GM12865 (cell line): ENCODE data around the gene CA9.
A peak's percentile ranks its signal among the peaks of the same experiment; 100 is the strongest.

Source experiments
- DNase-seq: peaks from one replicate; pipeline ENCODE4 v3.0.0; 2010; ENCODE audit warnings: low read depth
- H3K4me3 ChIP-seq: 2 replicates; pipeline ENCODE4 v1.5.1; 2011; ENCODE audit warnings: mild to moderate bottlenecking, low read depth, low read length, control low read depth
- TF ChIP-seq, protein P1 (sequence below): IDR thresholded peaks from 2 replicates; pipeline ENCODE4 v1.5.1; 2011; ENCODE audit warnings: low read length, control low read depth, low read depth, inconsistent platforms; ENCODE audit not compliant: insufficient read depth; ENCODE audit errors: missing control alignments

CA9 gene

DNA sequence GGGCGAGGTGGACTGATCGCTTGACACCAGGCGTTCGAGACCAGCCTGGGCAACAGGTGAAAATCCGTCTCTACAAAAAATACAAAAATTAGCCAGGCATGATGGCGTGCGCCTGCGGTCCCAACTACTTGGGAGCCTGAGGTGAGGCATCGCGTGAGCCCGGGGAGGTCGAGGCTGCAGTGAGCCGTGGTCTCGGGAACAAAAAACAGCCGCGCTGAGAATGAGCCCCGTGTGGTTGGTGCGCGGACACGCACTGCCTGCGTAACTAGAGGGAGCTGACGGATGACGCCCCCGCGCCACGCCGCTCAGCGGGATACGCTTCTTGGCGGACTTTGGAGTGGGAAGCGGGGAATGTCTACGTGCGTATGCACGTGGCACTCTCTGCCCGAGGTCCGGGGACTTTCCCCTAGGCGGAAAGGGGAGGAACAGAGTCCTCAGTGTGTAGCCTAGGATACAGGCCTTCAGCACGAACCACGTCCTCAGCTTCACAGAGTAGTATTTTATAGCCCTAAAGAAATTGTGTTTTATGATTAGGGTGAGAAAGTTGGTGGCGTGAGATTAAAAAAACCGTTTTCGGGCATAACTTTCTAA, 16.1 kb upstream of the CA9 start, which contains the start of gene RMRP:
Gene RMRP (minus strand): TSS at position 474 of the 591 bp plus-strand sequence.
- H3K4me3 ChIP-seq = peak within 1 kb of the TSS; percentile 89
- TF ChIP-seq, protein P1, sequence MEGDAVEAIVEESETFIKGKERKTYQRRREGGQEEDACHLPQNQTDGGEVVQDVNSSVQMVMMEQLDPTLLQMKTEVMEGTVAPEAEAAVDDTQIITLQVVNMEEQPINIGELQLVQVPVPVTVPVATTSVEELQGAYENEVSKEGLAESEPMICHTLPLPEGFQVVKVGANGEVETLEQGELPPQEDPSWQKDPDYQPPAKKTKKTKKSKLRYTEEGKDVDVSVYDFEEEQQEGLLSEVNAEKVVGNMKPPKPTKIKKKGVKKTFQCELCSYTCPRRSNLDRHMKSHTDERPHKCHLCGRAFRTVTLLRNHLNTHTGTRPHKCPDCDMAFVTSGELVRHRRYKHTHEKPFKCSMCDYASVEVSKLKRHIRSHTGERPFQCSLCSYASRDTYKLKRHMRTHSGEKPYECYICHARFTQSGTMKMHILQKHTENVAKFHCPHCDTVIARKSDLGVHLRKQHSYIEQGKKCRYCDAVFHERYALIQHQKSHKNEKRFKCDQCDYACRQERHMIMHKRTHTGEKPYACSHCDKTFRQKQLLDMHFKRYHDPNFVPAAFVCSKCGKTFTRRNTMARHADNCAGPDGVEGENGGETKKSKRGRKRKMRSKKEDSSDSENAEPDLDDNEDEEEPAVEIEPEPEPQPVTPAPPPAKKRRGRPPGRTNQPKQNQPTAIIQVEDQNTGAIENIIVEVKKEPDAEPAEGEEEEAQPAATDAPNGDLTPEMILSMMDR = peak; percentile 15

DNA sequence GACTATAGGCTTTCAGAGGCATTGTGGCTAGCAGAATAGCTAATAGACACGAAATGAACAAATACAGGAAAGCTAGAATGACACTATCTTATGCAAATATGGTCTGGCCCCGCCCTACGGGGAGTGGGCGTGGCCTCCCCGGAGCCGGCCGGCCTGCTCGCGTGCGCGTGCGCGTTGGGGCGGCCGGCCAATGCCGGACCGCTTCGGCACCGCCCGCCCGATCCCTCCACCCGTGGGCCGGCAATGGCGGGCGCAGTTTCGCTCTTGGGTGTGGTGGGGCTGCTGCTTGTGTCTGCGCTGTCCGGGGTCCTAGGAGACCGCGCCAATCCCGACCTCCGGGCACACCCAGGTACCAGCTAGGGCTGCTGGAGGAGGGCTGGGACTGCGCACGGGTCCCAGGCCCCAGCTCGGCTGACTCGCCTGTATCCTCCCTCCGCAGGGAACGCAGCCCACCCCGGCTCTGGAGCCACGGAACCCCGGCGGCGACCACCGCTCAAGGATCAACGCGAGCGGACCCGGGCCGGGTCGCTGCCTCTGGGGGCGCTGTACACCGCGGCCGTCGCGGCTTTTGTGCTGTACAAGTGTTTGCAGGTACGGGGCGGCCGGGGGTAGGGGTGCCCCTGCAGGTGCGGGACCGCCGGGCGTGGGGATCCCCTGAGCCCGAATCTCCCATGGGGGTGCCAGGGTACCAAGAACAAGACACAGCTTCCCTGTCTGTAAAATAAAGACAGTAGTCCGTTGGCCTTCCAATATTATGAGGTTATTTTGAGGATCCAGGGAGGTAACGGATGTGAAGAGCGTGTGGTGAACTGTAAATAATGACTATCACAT, 15.4 kb upstream of the CA9 start, which contains the start of gene CCDC107:
Gene CCDC107 (plus strand): TSS at position 156 of the 831 bp plus-strand sequence. CDS start 88 bp downstream, at position 244.
- peak within 1 kb of the TSS; percentile 89 for H3K4me3 ChIP-seq
- DNase-seq = peak; percentile 93
- TF ChIP-seq, protein P1 = peak; percentile 80

More for the DNA sequence above, 16.1 kb upstream of the CA9 start, which contains the start of gene RMRP:
- DNase-seq = peak; percentile 99

DNA sequence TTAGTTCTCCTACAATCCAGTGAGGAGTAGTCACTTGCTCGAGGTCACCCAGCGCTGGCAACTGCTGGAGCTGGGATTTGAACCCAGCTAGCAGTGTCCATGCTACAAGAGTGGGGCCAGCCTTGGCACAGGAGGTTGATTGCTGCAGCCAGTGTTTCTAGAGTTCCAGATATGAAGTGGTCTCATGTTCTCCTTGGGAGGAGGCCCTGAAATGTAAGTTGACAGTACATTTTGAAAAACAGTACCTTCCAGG, 14.8 kb upstream of the CA9 start:
- TF ChIP-seq, protein P1 = no peak
- peak overlapping the region; percentile 89 for H3K4me3 ChIP-seq
- DNase-seq = peak; percentile 46

DNA sequence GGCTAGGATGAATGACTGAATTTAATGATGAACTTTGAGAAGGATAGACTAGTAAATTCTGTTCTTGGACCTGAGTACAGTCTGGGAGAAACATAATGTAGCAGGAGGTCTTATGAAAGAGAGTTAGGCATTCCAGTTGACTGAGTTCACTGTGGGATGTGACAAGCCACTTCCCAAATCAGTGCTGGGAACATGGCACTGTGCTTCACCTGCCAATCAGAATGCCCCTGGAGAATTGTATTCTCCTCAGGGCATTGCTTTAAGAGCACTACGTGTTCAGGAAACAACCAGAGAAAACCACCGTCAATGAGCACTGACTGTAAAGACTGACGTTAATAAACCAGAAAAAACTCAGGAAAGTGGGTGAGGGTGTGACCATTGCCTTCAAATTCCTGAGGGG, 14.4 kb upstream of the CA9 start:
- peak overlapping the region; percentile 89 for H3K4me3 ChIP-seq
- TF ChIP-seq, protein P1 = no peak
- DNase-seq = peak; percentile 34

DNA sequence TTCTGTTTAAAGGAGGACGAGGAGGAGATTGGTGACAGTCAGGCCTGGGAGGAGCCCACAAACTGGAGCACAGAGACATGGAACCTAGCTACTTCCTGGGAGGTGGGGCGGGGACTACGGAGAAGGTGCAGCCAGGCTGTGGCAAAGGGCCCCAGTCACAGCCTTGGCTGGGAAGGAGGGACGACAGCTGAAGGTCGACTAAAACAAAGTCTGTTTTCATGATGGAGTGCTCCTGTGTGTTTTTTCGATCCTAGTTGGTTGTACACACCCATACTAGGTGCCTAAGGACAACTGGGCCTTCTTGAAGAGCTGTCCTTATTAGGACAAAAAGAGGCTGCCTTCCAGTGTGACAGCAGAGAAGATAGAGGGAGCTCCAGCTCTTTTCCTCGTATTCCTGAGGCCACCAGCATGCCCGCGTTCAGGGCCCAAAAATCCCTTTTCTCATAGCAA, 12.7 kb upstream of the CA9 start:
- TF ChIP-seq, protein P1 = no peak
- DNase-seq = no peak
- H3K4me3 ChIP-seq = no peak overlapping the region

DNA sequence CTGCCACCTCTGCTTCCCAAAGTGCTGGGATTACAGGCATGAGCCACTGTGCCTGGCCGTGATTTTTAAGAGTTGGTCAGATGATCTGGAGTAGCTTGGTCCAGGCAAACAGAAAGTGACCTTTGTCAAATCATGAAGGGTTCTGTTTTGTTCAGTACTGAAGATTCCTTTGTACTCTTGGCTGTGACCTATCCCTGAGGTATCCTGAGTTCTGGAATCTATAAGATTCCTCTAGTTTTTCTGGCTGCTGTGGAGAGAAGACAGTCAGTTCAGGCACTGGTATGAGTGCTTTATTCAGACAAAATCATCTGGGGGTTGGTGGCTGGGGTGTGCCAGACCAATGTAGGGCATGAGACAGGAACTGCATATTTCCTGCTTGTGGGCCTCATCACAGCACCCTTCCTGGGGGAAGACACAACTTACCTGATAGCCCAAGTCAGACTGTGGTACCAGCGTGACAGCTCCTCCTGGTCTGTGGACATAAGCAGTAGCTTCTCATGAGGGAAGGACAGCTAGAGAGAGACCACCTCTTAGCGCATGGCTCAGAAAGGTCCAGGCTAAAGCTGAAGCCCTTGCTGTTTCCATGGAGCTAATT, 11.9 kb upstream of the CA9 start:
- no peak overlapping the region for H3K4me3 ChIP-seq
- TF ChIP-seq, protein P1 = no peak
- DNase-seq = no peak
